Adrenal gland (tissue), 12 donors: ENCODE measurements around the gene ADRB1. TPM values are rescaled to one million over a fixed set of nuclear protein-coding genes. Genes with fewer than 3 reads are reported as not detected.

ENCODE experiments used
- DNase-seq, 7 donors: peaks; one replicate each; pipeline ENCODE4 v3.0.0-alpha.2; 2019 to 2020
- H3K27ac ChIP-seq, 5 donors: fragments of 200-600 bp; sonication (generic) in 4 of 5; 1 replicate in 3 of 5; 2 replicates in 2 of 5; pipeline versions ENCODE4 v1.5.1 to v1.8.0; 2016 to 2020; ENCODE audit warnings: mild to moderate bottlenecking in 1 of 5
- H3K27me3 ChIP-seq: fragments of 200-600 bp; 2 replicates; pipeline ENCODE4 v1.8.0; 2021
- H3K36me3 ChIP-seq, 2 donors: fragments of 200-600 bp; replicated peaks in 1 of 2; 1 replicate in 1 of 2; 2 replicates in 1 of 2; pipeline versions ENCODE4 v1.5.1 to v1.8.0; 2018 to 2022
- H3K4me1 ChIP-seq, 2 donors: fragments of 200-600 bp; replicated peaks in 1 of 2; 1 replicate in 1 of 2; 2 replicates in 1 of 2; pipeline versions ENCODE4 v1.5.1 to v1.8.0; 2018 to 2021
- H3K4me3 ChIP-seq, 4 donors: fragments of 200-600 bp; sonication (generic) in 3 of 4; one replicate each; pipeline ENCODE4 v1.5.1; 2016 to 2018
- H3K9me3 ChIP-seq, 3 donors: fragments of 200-600 bp; sonication (generic) in 1 of 3; replicated peaks in 1 of 3; 1 replicate in 2 of 3; 2 replicates in 1 of 3; pipeline versions ENCODE4 v1.5.1 to v1.8.0; 2016 to 2021
- POLR2A ChIP-seq, 2 donors: fragments of 450-650 bp; IDR thresholded peaks; one replicate each; pipeline ENCODE4 v1.6.1; 2017; ENCODE audit warnings: antibody characterized with exemption in 2 of 2, mild to moderate bottlenecking in 2 of 2, moderate library complexity in 1 of 2
- WGBS, 4 donors: extraction: QIAGEN DNeasy Blood & Tissue Kit in 2 of 4; methylation state at CpG; one replicate each; pipeline versions ENCODE4 v1.1.5 to v1.1.7; 2013 to 2017; 5-methylcytosine and 5-hydroxymethylcytosine counted together
- intact Hi-C, 2 donors: fragments of 100-400 bp; cut with DNase I; formaldehyde crosslinking; loops; one replicate each; pipeline versions ENCODE4 v1.14.1 to v1.15.0; 2022 to 2023
- polyA plus RNA-seq, 3 donors: library from polyadenylated mRNA; stranded (reverse); fragments of 200-250 nt in 2 of 3; fragments of 350-450 nt in 1 of 3; fragmentation: Illumina TruSeq in 1 of 3; extraction: RNeasy Lipid Tissue Mini Kit (QIAGEN cat#74804) in 1 of 3; gene quantifications; one replicate each; pipeline ENCODE4 v1.2.3, GENCODE V29; 2013 to 2014
- total RNA-seq, 9 donors: library from RNA; depleted of rRNA in 4 of 9; stranded (reverse); fragments of >200 nt in 4 of 9; fragments of 120-200 nt in 1 of 9; fragmentation: NEBNext Ultra II Directional in 1 of 9; extraction: Animal tissue kit (Norgen Biotek cat#: 25700) in 1 of 9; gene quantifications; one replicate each; pipeline versions ENCODE4 v1.1.0 to v1.2.4, GENCODE V29; 2013 to 2023
- TF ChIP-seq, protein P1 (sequence below), 6 experiments: fragments of 450-650 bp in 4 of 6; fragments of 200-600 bp in 2 of 6; sonication (generic) in 1 of 6; IDR thresholded peaks; 1 replicate in 5 of 6; 2 replicates in 1 of 6; pipeline versions ENCODE4 v1.5.1 to v1.8.0; 2016 to 2021; ENCODE audit warnings: antibody characterized with exemption in 6 of 6, mild to moderate bottlenecking in 2 of 6, moderate library complexity in 1 of 6
- donor health status: healthy with polysubstance abuse.
- donor health status: Bipolar disorder and iron deficiency.
- donor health status: DM: yes; HTN: yes; CAD: no.
- donor health status: DM: no; HTN: no; CAD: no.
- donor health status: DM: no; HTN: no; CAD: no.
- donor health status: DM: yes; HTN: yes; CAD: no.

ADRB1 gene
- total and polyA plus RNA-seq, 12 donors: 0.13 to 0.78 (median 0.26) TPM; not detected in 3

DNA sequence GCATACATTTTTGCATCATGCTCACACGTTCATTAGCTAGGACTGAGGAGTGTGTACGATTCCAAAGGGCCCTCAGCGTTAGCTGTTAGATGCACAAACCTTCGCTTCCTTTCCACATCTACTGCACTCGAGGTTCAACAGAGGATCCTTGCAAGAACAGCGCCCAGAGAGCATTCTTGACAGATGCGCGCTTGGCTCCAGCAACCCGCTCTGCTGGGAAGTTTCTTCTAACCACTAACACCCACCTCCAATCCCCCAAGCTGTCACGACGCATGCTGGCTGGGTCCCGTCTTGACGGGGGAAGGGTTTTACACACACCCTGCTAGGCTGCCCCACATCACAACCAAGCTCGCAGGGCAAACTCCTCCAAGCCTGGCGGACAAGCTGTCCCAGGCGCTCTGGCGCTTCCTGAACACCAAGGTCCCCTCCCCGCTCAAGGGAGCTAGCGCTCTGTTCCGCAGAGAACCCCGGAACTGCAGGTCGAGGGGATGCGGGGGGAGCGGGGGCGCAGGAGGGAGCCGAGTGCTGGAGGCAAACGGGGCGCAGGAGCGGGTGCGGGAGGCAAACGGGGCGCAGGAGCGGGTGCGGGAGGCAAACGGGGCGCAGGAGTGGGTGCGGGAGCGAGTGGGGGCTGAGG is 653 bp upstream of the ADRB1 start:
- DNase-seq: no peak
- TF ChIP-seq POLR2A (IDR thresholded peaks at IDR 0.05): no peak
- TF ChIP-seq, protein P1, sequence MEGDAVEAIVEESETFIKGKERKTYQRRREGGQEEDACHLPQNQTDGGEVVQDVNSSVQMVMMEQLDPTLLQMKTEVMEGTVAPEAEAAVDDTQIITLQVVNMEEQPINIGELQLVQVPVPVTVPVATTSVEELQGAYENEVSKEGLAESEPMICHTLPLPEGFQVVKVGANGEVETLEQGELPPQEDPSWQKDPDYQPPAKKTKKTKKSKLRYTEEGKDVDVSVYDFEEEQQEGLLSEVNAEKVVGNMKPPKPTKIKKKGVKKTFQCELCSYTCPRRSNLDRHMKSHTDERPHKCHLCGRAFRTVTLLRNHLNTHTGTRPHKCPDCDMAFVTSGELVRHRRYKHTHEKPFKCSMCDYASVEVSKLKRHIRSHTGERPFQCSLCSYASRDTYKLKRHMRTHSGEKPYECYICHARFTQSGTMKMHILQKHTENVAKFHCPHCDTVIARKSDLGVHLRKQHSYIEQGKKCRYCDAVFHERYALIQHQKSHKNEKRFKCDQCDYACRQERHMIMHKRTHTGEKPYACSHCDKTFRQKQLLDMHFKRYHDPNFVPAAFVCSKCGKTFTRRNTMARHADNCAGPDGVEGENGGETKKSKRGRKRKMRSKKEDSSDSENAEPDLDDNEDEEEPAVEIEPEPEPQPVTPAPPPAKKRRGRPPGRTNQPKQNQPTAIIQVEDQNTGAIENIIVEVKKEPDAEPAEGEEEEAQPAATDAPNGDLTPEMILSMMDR (IDR thresholded peaks at IDR 0.05): no peak
- H3K27me3 ChIP-seq: peaks cover 37% of the 10 kb centered on the region
- 1 to 3% (median 3%) methylated on average over 20 to 38 of the region's 38 CpGs for WGBS, 4 donors
- H3K4me1 ChIP-seq: no peaks in the 10 kb centered on the region
- H3K9me3 ChIP-seq: no peaks in the 10 kb centered on the region
- H3K27ac ChIP-seq: peak overlapping the region in 1 of 5 donors; percentile 45
- H3K4me3 ChIP-seq: peak overlapping the region in 1 of 4 donors; percentile 48
- no peaks in the 10 kb centered on the region for H3K36me3 ChIP-seq
- intact Hi-C loops: no loop called here

- Histone ChIP-seq H3K4me1 (no peaks in the 10 kb centered on the region), H3K27me3 (peaks cover 36% of the 10 kb centered on the region), H3K36me3 (no peaks in the 10 kb centered on the region), H3K4me3 (peak overlapping the region in 1 of 4 donors; percentile 48), H3K9me3 (no peaks in the 10 kb centered on the region), H3K27ac (no peak overlapping the region)
- intact Hi-C loops: no loop called here
- WGBS, 4 donors: 0 to 10% (median 7%) methylated on average over 8 to 105 of the region's 106 CpGs
- TF ChIP-seq, protein P1 (IDR thresholded peaks at IDR 0.05): no peak
- TF ChIP-seq POLR2A (IDR thresholded peaks at IDR 0.05): no peak
- DNase-seq: no peak
Observed at GRCh38 chr10:114044247-114045135, 825 bp downstream of the ADRB1 start.

- 2 to 10% (median 3%) methylated on average over 24 to 78 of the region's 78 CpGs for WGBS, 4 donors
- Histone ChIP-seq H3K4me1 (no peaks in the 10 kb centered on the region), H3K4me3 (peak overlapping the region in 1 of 4 donors; percentile 45), H3K27ac (no peak overlapping the region), H3K9me3 (no peaks in the 10 kb centered on the region), H3K27me3 (peaks cover 36% of the 10 kb centered on the region), H3K36me3 (no peaks in the 10 kb centered on the region)
- no peak for TF ChIP-seq POLR2A (IDR thresholded peaks at IDR 0.05)
- TF ChIP-seq, protein P1 (IDR thresholded peaks at IDR 0.05): no peak
- intact Hi-C loops: no loop called here
- DNase-seq: peak in 3 of 7 donors; percentile 23 to 33 (median 28)
Observed at GRCh38 chr10:114045136-114046086, 1.7 kb downstream of the ADRB1 start.
